Smooth muscle cell (in vitro differentiated cells): ENCODE data around the gene SMARCA4. TPM values are rescaled to one million over a fixed set of nuclear protein-coding genes. Genes with fewer than 3 reads are reported as not detected.

Source experiments
- DNase-seq: peaks from one replicate; lab custom pipeline; 2025; ENCODE audit not compliant: unreplicated experiment; lab: John Stamatoyannopoulos, UW
- H2AFZ ChIP-seq: fragments of 200-600 bp; sonication (generic); 2 replicates; pipeline ENCODE4 v1.6.0; 2016; ENCODE audit warnings: antibody characterized with exemption, low read depth, mild to moderate bottlenecking
- H3F3A ChIP-seq: fragments of 200-600 bp; sonication (generic); 2 replicates; pipeline ENCODE4 v1.6.0; 2017; ENCODE audit warnings: antibody characterized with exemption, low read depth
- H3K27ac ChIP-seq: fragments of 200-600 bp; sonication (generic); 2 replicates; pipeline ENCODE4 v1.5.1; 2016; ENCODE audit warnings: low read depth, mild to moderate bottlenecking
- H3K27me3 ChIP-seq: fragments of 200-600 bp; sonication (generic); 2 replicates; pipeline ENCODE4 v1.6.1; 2016; ENCODE audit warnings: low read depth, mild to moderate bottlenecking
- H3K36me3 ChIP-seq: fragments of 200-600 bp; sonication (generic); 2 replicates; pipeline ENCODE4 v1.5.1; 2016; ENCODE audit warnings: low read depth
- H3K4me1 ChIP-seq: fragments of 200-600 bp; sonication (generic); 2 replicates; pipeline ENCODE4 v1.5.1; 2016; ENCODE audit warnings: low read depth
- H3K4me2 ChIP-seq: fragments of 200-600 bp; sonication (generic); 2 replicates; pipeline ENCODE4 v1.6.0; 2016; ENCODE audit warnings: mild to moderate bottlenecking
- H3K4me3 ChIP-seq: fragments of 200-600 bp; sonication (generic); 2 replicates; pipeline ENCODE4 v1.5.1; 2016; ENCODE audit warnings: mild to moderate bottlenecking
- H3K79me2 ChIP-seq: fragments of 200-600 bp; sonication (generic); 2 replicates; pipeline ENCODE4 v1.6.0; 2016; ENCODE audit warnings: low read depth, mild to moderate bottlenecking
- H3K9ac ChIP-seq: fragments of 200-600 bp; sonication (generic); 2 replicates; pipeline ENCODE4 v1.6.0; 2016; ENCODE audit warnings: low read depth
- H3K9me3 ChIP-seq: fragments of 200-600 bp; sonication (generic); replicated peaks from 2 replicates; pipeline ENCODE4 v1.5.1; 2016; ENCODE audit warnings: low read depth
- H4K20me1 ChIP-seq: fragments of 200-600 bp; sonication (generic); 2 replicates; pipeline ENCODE4 v1.6.0; 2016; ENCODE audit warnings: low read depth
- CTCF ChIP-seq: fragments of 200-600 bp; sonication (generic); IDR thresholded peaks from 2 replicates; pipeline ENCODE4 v1.5.1; 2017; ENCODE audit warnings: borderline replicate concordance, mild to moderate bottlenecking, antibody characterized with exemption; ENCODE audit not compliant: insufficient read depth, poor library complexity, severe bottlenecking
- WGBS: methylation state at CpG from one replicate; pipeline ENCODE4 v1.1.7; 2016; ENCODE audit warnings: low lambda C conversion rate; 5-methylcytosine and 5-hydroxymethylcytosine counted together
- polyA plus RNA-seq: library from polyadenylated mRNA; unstranded; fragments of >200 nt; fragmentation: Nextera tagmentation; extraction: Ambion mirVana; gene quantifications from 2 replicates; pipeline ENCODE4 v1.2.1, GENCODE V29; 2016
- total RNA-seq: library from RNA; depleted of rRNA; stranded (reverse); fragments of >200 nt; gene quantifications from 2 replicates; pipeline ENCODE4 v1.2.3, GENCODE V29; 2014

Gene SMARCA4
- total and polyA plus RNA-seq, 2 experiments from 2014 or later: 59.6 to 100 TPM

GRCh38 chr19:11027381-11027780 lies 66.6 kb downstream of the SMARCA4 start:
- H3K27ac ChIP-seq: no peak overlapping the region
- no peak overlapping the region for H3K4me3 ChIP-seq
- H3K4me1 ChIP-seq: no peaks in the 10 kb centered on the region
- no peak for TF ChIP-seq CTCF
- no peak overlapping the region for H2AFZ ChIP-seq
- no peaks in the 10 kb centered on the region for H3K79me2 ChIP-seq
- H3K9me3 ChIP-seq: no peaks in the 10 kb centered on the region
- H3F3A ChIP-seq: no peaks in the 10 kb centered on the region
- no peaks in the 10 kb centered on the region for H3K27me3 ChIP-seq
- WGBS: 92% methylated on average over 14 of the region's 14 CpGs
- no peak overlapping the region for H3K9ac ChIP-seq
- no peak overlapping the region for H3K4me2 ChIP-seq
- peaks cover 12% of the 10 kb centered on the region for H4K20me1 ChIP-seq
- peaks cover 6% of the 10 kb centered on the region for H3K36me3 ChIP-seq
- no peak for DNase-seq

- H3K36me3 ChIP-seq: peaks cover 6% of the 10 kb centered on the region
- H3K9ac ChIP-seq: no peak overlapping the region
- no peak for DNase-seq
- no peaks in the 10 kb centered on the region for H3K79me2 ChIP-seq
- no peak for TF ChIP-seq CTCF
- H3F3A ChIP-seq: no peaks in the 10 kb centered on the region
- no peak overlapping the region for H3K4me2 ChIP-seq
- no peaks in the 10 kb centered on the region for H3K9me3 ChIP-seq
- 96% methylated on average over 4 of the region's 4 CpGs for WGBS
- H3K27me3 ChIP-seq: no peaks in the 10 kb centered on the region
- H3K27ac ChIP-seq: no peak overlapping the region
- H3K4me1 ChIP-seq: no peaks in the 10 kb centered on the region
- H2AFZ ChIP-seq: no peak overlapping the region
- no peak overlapping the region for H3K4me3 ChIP-seq
- H4K20me1 ChIP-seq: peaks cover 12% of the 10 kb centered on the region
Observed at GRCh38 chr19:11028146-11028545, 67.3 kb downstream of the SMARCA4 start.

- H3K4me1 ChIP-seq: no peaks in the 10 kb centered on the region
- no peak overlapping the region for H3K4me2 ChIP-seq
- H3F3A ChIP-seq: no peaks in the 10 kb centered on the region
- no peaks in the 10 kb centered on the region for H3K79me2 ChIP-seq
- peaks cover 28% of the 10 kb centered on the region for H4K20me1 ChIP-seq
- no peak for TF ChIP-seq CTCF
- no peak overlapping the region for H3K27ac ChIP-seq
- H3K9ac ChIP-seq: no peak overlapping the region
- WGBS: 98% methylated on average over 21 of the region's 21 CpGs
- peaks cover 4% of the 10 kb centered on the region for H3K36me3 ChIP-seq
- H2AFZ ChIP-seq: no peak overlapping the region
- DNase-seq: no peak
- H3K27me3 ChIP-seq: no peaks in the 10 kb centered on the region
- H3K9me3 ChIP-seq: no peaks in the 10 kb centered on the region
- H3K4me3 ChIP-seq: no peak overlapping the region
Observed at GRCh38 chr19:11031421-11032070, 70.7 kb downstream of the SMARCA4 start.

GRCh38 chr19:11033251-11033650 lies 72.4 kb downstream of the SMARCA4 start:
- H3K79me2 ChIP-seq: peaks cover 10% of the 10 kb centered on the region
- no peak for TF ChIP-seq CTCF
- H4K20me1 ChIP-seq: peaks cover 24% of the 10 kb centered on the region

More at GRCh38 chr19:11033251-11033650, 72.4 kb downstream of the SMARCA4 start:
- Histone ChIP-seq H3K9ac (no peak overlapping the region), H3K4me1 (no peaks in the 10 kb centered on the region), H2AFZ (no peak overlapping the region), H3K36me3 (peaks cover 12% of the 10 kb centered on the region), H3K27me3 (no peaks in the 10 kb centered on the region), H3K27ac (no peak overlapping the region), H3K4me2 (no peak overlapping the region), H3F3A (no peaks in the 10 kb centered on the region), H3K4me3 (no peak overlapping the region), H3K9me3 (no peaks in the 10 kb centered on the region)
- DNase-seq: no peak
- 97% methylated on average over 22 of the region's 22 CpGs for WGBS
